ENCODE results near the gene SLC10A7.

DNA sequence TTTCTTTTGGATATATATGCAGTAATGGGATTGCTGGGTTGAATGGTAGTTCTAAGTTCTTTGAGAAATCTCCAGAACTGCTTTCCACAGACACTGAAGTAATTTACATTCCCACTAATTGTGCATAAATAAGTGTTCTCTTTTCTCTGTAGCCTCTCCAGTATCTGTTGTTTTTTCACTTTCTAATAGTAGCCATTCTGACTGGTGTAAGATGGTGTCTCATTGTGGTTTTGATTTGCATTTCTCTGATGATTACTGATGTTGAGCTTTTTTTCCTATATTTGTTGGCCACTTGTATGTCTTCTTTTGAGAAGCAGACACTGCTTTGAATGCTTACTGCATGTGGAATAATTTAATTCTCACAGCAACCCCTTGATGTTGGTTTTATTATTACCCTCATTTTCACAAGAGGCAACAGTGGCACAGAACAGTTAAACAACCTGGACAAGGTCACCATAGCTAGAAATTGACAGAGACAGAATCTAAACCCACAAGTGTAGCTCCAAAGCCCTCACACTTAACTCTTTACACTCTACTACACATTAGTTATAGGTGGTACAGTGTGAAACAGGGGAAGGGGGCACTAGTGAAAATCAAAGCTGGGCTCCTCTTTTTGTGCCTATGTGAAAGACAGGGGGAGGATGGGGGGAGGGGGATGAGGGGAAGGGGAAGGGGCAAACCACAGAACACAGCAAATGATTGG is 211.3 kb downstream of the SLC10A7 start:
- TF ChIP-seq, protein P1, sequence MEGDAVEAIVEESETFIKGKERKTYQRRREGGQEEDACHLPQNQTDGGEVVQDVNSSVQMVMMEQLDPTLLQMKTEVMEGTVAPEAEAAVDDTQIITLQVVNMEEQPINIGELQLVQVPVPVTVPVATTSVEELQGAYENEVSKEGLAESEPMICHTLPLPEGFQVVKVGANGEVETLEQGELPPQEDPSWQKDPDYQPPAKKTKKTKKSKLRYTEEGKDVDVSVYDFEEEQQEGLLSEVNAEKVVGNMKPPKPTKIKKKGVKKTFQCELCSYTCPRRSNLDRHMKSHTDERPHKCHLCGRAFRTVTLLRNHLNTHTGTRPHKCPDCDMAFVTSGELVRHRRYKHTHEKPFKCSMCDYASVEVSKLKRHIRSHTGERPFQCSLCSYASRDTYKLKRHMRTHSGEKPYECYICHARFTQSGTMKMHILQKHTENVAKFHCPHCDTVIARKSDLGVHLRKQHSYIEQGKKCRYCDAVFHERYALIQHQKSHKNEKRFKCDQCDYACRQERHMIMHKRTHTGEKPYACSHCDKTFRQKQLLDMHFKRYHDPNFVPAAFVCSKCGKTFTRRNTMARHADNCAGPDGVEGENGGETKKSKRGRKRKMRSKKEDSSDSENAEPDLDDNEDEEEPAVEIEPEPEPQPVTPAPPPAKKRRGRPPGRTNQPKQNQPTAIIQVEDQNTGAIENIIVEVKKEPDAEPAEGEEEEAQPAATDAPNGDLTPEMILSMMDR (IDR thresholded peaks at IDR 0.05; ENCODE audit: low read length): no peak
- no peak for TF ChIP-seq EZH2 (optimal IDR thresholded peaks at IDR 0.05; ENCODE audit: low read depth, low read length)
- no peak for TF ChIP-seq EZH2phosphoT487 (IDR thresholded peaks at IDR 0.05; ENCODE audit: low read length)
